HUES64 (cell line): ENCODE results near the gene GFER.

Source experiments
- H3K27ac ChIP-seq: 2 replicates; pipeline ENCODE4 v1.7.0; 2013; ENCODE audit warnings: low read depth, low read length, inconsistent platforms
- H3K27me3 ChIP-seq: 2 replicates; pipeline ENCODE4 v1.6.1; 2013; ENCODE audit warnings: mild to moderate bottlenecking, low read length; ENCODE audit not compliant: insufficient read depth
- H3K36me3 ChIP-seq: 2 replicates; pipeline ENCODE4 v1.6.1; 2013; ENCODE audit warnings: mild to moderate bottlenecking, low read length; ENCODE audit not compliant: insufficient read depth
- H3K4me1 ChIP-seq: 2 replicates; pipeline ENCODE4 v1.6.1; 2013; ENCODE audit warnings: mild to moderate bottlenecking, low read length, moderate library complexity; ENCODE audit not compliant: insufficient read depth
- H3K4me3 ChIP-seq: 2 replicates; pipeline ENCODE4 v1.5.1; 2013; ENCODE audit warnings: mild to moderate bottlenecking, low read length, moderate library complexity
- H3K9ac ChIP-seq: 2 replicates; pipeline ENCODE4 v1.6.1; 2013; ENCODE audit warnings: mild to moderate bottlenecking, low read depth, low read length
- H3K9me3 ChIP-seq: 2 replicates; pipeline ENCODE4 v1.6.1; 2013; ENCODE audit warnings: low read depth, low read length; ENCODE audit not compliant: insufficient read depth
- WGBS: fragments of 150-250, 120-280 bp; methylation state at CpG from one replicate; pipeline ENCODE4 v1.1.7; 2013; ENCODE audit warnings: missing lambda C conversion rate; 5-methylcytosine and 5-hydroxymethylcytosine counted together

Gene GFER

DNA sequence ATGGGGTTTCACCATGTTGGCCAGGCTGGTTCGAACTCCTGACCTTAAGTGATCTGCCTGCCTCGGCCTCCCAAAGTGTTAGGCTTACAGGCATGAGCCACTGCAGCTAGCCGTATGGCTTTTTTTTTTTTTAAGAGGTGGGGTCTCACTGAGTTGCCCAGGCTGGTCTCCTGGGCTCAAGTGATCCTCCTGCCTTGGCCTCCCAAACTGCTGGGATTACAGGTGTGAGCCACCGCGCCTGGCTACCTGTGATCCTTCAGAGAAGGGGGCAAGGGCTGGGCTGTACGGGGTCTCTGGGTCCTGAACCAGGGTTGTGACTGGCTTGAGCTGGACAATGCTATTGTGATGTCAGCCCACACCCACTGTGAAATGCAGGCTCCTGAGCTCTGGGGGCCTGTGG lies 17.5 kb upstream of the GFER start, which contains the start of gene RNF151:
Gene RNF151, plus strand, starts transcription at position 397 of the 400 bp plus-strand sequence. CDS start 26 bp downstream, outside the sequence.
- Histone ChIP-seq H3K4me1 (peaks cover 4% of the 10 kb centered on the region; the same call in 1 of the 2 replicates), H3K27me3 (no peaks in the 10 kb centered on the region), H3K36me3 (peaks cover 27% of the 10 kb centered on the region), H3K9ac (peak within 1 kb of the TSS; percentile 98), H3K4me3 (peak within 1 kb of the TSS; percentile 90), H3K9me3 (no peaks in the 10 kb centered on the region), H3K27ac (no peak within 1 kb of the TSS)
- 97% methylated on average over 6 of the region's 6 CpGs for WGBS

GRCh38 chr16:1968146-1968953 lies 15.6 kb upstream of the GFER start:
- Histone ChIP-seq H3K36me3 (peaks cover 9% of the 10 kb centered on the region), H3K4me1 (no peaks in the 10 kb centered on the region; the same call in 1 of the 2 replicates), H3K9ac (no peak overlapping the region), H3K4me3 (no peak overlapping the region), H3K9me3 (no peaks in the 10 kb centered on the region), H3K27ac (no peak overlapping the region), H3K27me3 (no peaks in the 10 kb centered on the region)
- WGBS: 93% methylated on average over 41 of the region's 41 CpGs

DNA sequence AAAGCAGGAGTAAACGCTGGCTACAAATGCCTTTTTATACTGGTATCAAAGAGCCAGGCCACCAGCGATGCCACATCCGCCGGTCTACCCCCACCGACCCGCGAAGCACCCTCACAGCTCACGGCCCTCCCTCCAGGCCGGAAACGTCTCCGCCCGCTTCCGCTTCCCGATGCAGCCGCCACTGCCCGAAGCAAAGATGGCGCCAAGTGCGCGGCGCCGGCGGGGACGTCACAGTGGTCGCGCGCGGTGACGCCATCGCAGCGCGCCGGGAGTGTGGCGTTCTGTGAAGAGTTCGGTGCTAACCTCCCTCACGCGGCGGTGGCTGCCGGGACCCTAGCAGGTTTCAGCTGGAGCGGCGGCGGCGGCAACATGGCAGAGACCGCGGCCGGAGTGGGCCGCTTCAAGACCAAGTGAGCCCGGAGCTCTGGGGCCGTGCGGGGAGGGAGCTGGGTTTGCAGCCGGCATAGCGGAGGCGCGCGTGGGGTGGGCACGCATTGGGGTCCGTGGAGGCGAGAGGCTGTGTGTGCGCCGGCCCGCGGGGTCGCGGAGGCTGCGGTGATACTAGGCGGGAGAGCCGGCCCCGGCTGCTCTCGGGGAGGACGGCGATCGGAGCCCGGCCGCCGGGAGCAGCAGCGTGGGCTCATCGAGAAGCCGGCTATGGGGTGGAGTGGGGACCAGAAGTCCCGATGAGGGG lies 12.1 kb upstream of the GFER start, which contains the start of gene TBL3:
Gene TBL3, plus strand, starts transcription at position 258 of the 694 bp plus-strand sequence. Its CDS starts 112 bp downstream, at position 370.
- H3K9me3 ChIP-seq: no peaks in the 10 kb centered on the region
- H3K4me3 ChIP-seq: peak within 1 kb of the TSS; percentile 92
- peak within 1 kb of the TSS; percentile 72 for H3K27ac ChIP-seq
- H3K4me1 ChIP-seq: no peaks in the 10 kb centered on the region
- H3K36me3 ChIP-seq: peaks cover 27% of the 10 kb centered on the region
- H3K27me3 ChIP-seq: no peaks in the 10 kb centered on the region
- H3K9ac ChIP-seq: peak within 1 kb of the TSS; percentile 88
- under 1% methylated on average over 78 of the region's 78 CpGs for WGBS

GRCh38 chr16:1972490-1972877 lies 11.5 kb upstream of the GFER start:
- WGBS: 7% methylated on average over 22 of the region's 22 CpGs
- H3K9ac ChIP-seq: peak overlapping the region; percentile 83
- H3K4me3 ChIP-seq: peak overlapping the region; percentile 92
- no peaks in the 10 kb centered on the region for H3K9me3 ChIP-seq
- peaks cover 31% of the 10 kb centered on the region for H3K36me3 ChIP-seq
- no peak overlapping the region for H3K27ac ChIP-seq
- no peaks in the 10 kb centered on the region for H3K27me3 ChIP-seq
- no peaks in the 10 kb centered on the region for H3K4me1 ChIP-seq

- H3K27me3 ChIP-seq: no peaks in the 10 kb centered on the region
- no peaks in the 10 kb centered on the region for H3K4me1 ChIP-seq
- H3K9ac ChIP-seq: no peak overlapping the region
- H3K4me3 ChIP-seq: no peak overlapping the region
- H3K36me3 ChIP-seq: peaks cover 40% of the 10 kb centered on the region
- no peaks in the 10 kb centered on the region for H3K9me3 ChIP-seq
- 96% methylated on average over 16 of the region's 16 CpGs for WGBS
- H3K27ac ChIP-seq: no peak overlapping the region
Measured at GRCh38 chr16:1973461-1974156, 10.4 kb upstream of the GFER start.

GRCh38 chr16:1974157-1975070 lies 9.6 kb upstream of the GFER start:
- Histone ChIP-seq H3K36me3 (peaks cover 40% of the 10 kb centered on the region), H3K27ac (no peak overlapping the region), H3K9ac (no peak overlapping the region), H3K4me3 (no peak overlapping the region), H3K4me1 (no peaks in the 10 kb centered on the region), H3K9me3 (no peaks in the 10 kb centered on the region), H3K27me3 (peaks cover 6% of the 10 kb centered on the region)
- WGBS: 96% methylated on average over 42 of the region's 42 CpGs

- H3K4me3 ChIP-seq: no peak overlapping the region
- H3K36me3 ChIP-seq: peaks cover 40% of the 10 kb centered on the region
- H3K27me3 ChIP-seq: peaks cover 18% of the 10 kb centered on the region
- H3K4me1 ChIP-seq: no peaks in the 10 kb centered on the region
- H3K9me3 ChIP-seq: no peaks in the 10 kb centered on the region
- 95% methylated on average over 33 of the region's 33 CpGs for WGBS
- H3K27ac ChIP-seq: no peak overlapping the region
- no peak overlapping the region for H3K9ac ChIP-seq
Measured at GRCh38 chr16:1975432-1976215, 8.4 kb upstream of the GFER start.

GRCh38 chr16:1976216-1976520 lies 7.8 kb upstream of the GFER start:
- Histone ChIP-seq H3K36me3 (peaks cover 40% of the 10 kb centered on the region), H3K9me3 (no peaks in the 10 kb centered on the region), H3K9ac (no peak overlapping the region), H3K27me3 (peaks cover 24% of the 10 kb centered on the region), H3K4me3 (no peak overlapping the region), H3K27ac (no peak overlapping the region), H3K4me1 (no peaks in the 10 kb centered on the region)
- whole genome bisulfite sequencing: 96% methylated on average over 8 of the region's 8 CpGs

- H3K36me3 ChIP-seq: peaks cover 40% of the 10 kb centered on the region
- WGBS: 94% methylated on average over 33 of the region's 33 CpGs
- no peaks in the 10 kb centered on the region for H3K9me3 ChIP-seq
- H3K9ac ChIP-seq: no peak overlapping the region
- H3K27me3 ChIP-seq: peaks cover 34% of the 10 kb centered on the region
- H3K4me1 ChIP-seq: peaks cover 5% of the 10 kb centered on the region
- H3K27ac ChIP-seq: no peak overlapping the region
- no peak overlapping the region for H3K4me3 ChIP-seq
Measured at GRCh38 chr16:1976951-1977874, 6.8 kb upstream of the GFER start.
